WTC11 (cell line): ENCODE results near the gene BANK1.

Experiments used
- ELF4 ChIP-seq: sonication (generic); formaldehyde crosslinking; IDR thresholded peaks from 2 replicates; pipeline ENCODE4 v1.8.1; 2022; ENCODE audit warnings: low read depth, mild to moderate bottlenecking, moderate library complexity, missing genetic modification reagents
- RELA ChIP-seq: sonication (generic); formaldehyde crosslinking; IDR thresholded peaks from 2 replicates; pipeline ENCODE4 v1.8.1; 2022; ENCODE audit warnings: missing genetic modification reagents, mild to moderate bottlenecking, borderline replicate concordance
- ZBTB21 ChIP-seq: sonication (generic); formaldehyde crosslinking; IDR thresholded peaks from 2 replicates; pipeline ENCODE4 v1.8.1; 2023; ENCODE audit warnings: mild to moderate bottlenecking, missing genetic modification reagents, borderline replicate concordance
- TF ChIP-seq, protein P1 (sequence below): fragments of 200-600 bp; IDR thresholded peaks from 2 replicates; pipeline ENCODE4 v1.8.0; 2022; ENCODE audit warnings: antibody characterized with exemption

DNA sequence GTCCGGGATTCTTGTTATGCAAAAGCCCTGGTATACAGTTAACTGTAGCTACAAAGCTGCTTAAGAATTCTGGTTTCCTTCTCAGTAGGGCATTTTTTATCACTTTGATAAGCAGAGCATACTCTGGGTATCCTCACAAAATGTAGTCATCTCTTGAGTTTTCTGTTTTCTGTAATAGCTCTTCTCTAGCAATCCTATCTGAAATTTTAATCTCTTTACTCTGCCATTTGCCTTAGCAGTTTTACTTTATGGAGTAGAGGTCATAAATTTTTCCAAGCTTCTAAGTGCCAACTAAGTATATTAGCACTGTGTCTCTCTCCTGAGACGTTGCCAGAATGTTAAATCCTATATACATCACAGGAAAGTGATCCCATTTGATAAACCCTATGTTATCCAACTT lies 28.0 kb upstream of the BANK1 start:
- TF ChIP-seq ELF4 (no peak), ZBTB21 (no peak), RELA (CRISPR knock-in tag) (no peak)
- TF ChIP-seq, protein P1, sequence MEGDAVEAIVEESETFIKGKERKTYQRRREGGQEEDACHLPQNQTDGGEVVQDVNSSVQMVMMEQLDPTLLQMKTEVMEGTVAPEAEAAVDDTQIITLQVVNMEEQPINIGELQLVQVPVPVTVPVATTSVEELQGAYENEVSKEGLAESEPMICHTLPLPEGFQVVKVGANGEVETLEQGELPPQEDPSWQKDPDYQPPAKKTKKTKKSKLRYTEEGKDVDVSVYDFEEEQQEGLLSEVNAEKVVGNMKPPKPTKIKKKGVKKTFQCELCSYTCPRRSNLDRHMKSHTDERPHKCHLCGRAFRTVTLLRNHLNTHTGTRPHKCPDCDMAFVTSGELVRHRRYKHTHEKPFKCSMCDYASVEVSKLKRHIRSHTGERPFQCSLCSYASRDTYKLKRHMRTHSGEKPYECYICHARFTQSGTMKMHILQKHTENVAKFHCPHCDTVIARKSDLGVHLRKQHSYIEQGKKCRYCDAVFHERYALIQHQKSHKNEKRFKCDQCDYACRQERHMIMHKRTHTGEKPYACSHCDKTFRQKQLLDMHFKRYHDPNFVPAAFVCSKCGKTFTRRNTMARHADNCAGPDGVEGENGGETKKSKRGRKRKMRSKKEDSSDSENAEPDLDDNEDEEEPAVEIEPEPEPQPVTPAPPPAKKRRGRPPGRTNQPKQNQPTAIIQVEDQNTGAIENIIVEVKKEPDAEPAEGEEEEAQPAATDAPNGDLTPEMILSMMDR = no peak
